Memory B cell (primary cell): ENCODE data around the gene DUSP19.

ENCODE experiments used
- ATAC-seq: fragments of 150-1000 bp; cut with Tn5 transposase; 2 replicates; pipeline ENCODE4 v1.10.0; 2021; ENCODE audit warnings: low read depth, mild to moderate bottlenecking, moderate library complexity
- DNase-seq, 2 donors: peaks; one replicate each; pipeline ENCODE4 v3.0.0; 2022; ENCODE audit warnings: low spot score in 2 of 2
- H3K27ac Mint-ChIP-seq: one replicate; pipeline ENCODE4 v1.8.0; 2022; ENCODE audit warnings: mild to moderate bottlenecking, moderate library complexity, mixed read lengths
- H3K27me3 Mint-ChIP-seq: one replicate; pipeline ENCODE4 v1.8.0; 2022; ENCODE audit warnings: mixed read lengths
- H3K36me3 Mint-ChIP-seq: one replicate; pipeline ENCODE4 v1.8.0; 2022; ENCODE audit warnings: mild to moderate bottlenecking, mixed read lengths
- H3K4me1 Mint-ChIP-seq: one replicate; pipeline ENCODE4 v1.8.0; 2022; ENCODE audit warnings: mixed read lengths
- H3K4me3 Mint-ChIP-seq: one replicate; pipeline ENCODE4 v1.8.0; 2022; ENCODE audit warnings: mild to moderate bottlenecking, moderate library complexity, mixed read lengths
- H3K9me3 Mint-ChIP-seq: one replicate; pipeline ENCODE4 v1.8.0; 2022; ENCODE audit warnings: mixed read lengths

DUSP19 gene

DNA sequence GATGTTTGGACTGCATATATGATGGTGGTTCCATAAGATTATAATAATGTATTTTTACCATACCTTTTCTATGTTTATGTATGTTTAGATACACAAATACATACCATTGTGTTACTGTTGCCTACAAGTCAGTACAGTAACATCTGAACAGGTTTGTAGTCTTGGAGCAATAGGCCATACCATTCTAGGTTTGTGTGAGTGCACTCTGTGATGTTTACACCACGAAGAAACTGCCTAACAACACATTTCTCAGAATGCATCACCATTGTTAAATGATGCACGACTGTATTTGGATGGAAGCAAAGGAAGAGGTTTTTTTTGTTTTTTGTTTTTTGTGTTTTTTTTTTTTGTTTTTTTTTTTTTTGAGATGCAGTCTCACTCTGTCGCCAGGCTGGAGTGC is 9.5 kb downstream of the DUSP19 start:
- Mint-ChIP-seq H3K9me3 (no peaks in the 10 kb centered on the region), H3K4me3 (no peak overlapping the region), H3K36me3 (peaks cover 4% of the 10 kb centered on the region), H3K27me3 (no peaks in the 10 kb centered on the region), H3K27ac (peak overlapping the region; percentile 22), H3K4me1 (peaks cover 5% of the 10 kb centered on the region)
- DNase-seq (no peak), ATAC-seq (no peak)

DNA sequence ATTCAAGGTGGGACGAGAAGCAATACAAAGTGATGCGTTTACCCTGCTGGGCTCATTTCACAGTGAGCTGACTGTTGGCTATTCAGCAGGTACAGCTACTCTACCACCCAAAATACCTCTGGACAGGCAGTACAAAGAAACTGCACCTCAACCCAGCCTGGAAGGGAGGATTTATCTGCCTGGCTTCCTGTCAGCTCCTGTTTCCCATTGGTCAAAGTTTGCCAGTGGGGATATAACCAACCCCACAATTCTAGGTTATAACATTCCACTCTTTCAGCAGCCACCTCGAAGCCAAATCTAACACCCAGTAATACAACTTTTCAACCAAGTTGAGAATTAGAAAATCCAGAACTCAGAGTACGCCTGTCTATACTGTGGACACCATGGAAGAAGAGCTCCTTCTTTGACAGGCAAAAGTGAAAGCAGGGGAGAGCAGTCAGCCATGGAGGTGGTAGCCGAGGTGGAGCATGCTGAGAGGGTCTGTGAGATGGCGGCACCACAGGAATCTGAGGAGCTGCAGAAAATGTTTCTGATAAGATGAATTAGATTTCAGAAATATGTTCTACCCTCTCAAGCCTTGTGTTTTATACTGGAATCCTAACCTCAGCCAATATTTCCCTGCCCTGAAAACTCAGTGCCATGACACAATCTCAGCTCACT is 10.8 kb downstream of the DUSP19 start:
- DNase-seq (peak in 1 of 2 donors; percentile 4), ATAC-seq (peak; percentile 89)
- Mint-ChIP-seq H3K4me3 (peak overlapping the region; percentile 79), H3K9me3 (no peaks in the 10 kb centered on the region), H3K4me1 (peaks cover 5% of the 10 kb centered on the region), H3K27ac (peak overlapping the region; percentile 53), H3K27me3 (no peaks in the 10 kb centered on the region), H3K36me3 (peaks cover 4% of the 10 kb centered on the region)

DNA sequence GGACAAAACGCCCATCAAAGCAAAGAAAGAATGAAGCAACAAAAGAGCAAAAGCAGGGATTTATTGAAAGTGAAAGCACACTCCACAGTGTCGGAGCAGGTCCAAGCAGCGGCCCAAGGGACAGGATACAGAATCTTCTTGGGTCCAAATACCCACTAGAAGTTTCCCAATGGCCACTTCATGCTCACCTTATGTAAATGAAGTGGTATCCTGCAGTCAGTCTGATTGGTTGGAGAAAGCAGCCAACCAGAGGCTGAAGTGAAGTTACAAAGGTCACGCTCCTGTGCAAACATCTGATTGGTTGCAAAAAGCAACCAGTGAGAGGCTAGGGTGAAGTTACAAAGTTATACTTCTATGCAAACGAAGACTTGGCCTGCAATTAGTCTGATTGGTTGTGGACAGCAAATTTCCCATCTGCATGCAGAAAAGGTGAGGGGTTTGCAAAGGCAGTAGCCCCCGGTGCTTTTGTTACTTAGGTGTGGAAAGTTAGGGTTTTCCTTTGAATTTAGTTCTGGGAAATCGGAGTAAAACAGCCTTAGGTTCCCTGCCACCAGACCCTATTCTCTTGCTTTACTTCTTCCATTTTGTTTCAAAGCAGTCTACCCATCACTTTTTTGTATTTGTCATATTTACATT is 12.9 kb downstream of the DUSP19 start:
- Mint-ChIP-seq H3K4me1 (peaks cover 5% of the 10 kb centered on the region), H3K27ac (no peak overlapping the region), H3K4me3 (no peak overlapping the region), H3K36me3 (peaks cover 4% of the 10 kb centered on the region), H3K9me3 (no peaks in the 10 kb centered on the region), H3K27me3 (no peaks in the 10 kb centered on the region)
- DNase-seq (no peak), ATAC-seq (no peak)

DNA sequence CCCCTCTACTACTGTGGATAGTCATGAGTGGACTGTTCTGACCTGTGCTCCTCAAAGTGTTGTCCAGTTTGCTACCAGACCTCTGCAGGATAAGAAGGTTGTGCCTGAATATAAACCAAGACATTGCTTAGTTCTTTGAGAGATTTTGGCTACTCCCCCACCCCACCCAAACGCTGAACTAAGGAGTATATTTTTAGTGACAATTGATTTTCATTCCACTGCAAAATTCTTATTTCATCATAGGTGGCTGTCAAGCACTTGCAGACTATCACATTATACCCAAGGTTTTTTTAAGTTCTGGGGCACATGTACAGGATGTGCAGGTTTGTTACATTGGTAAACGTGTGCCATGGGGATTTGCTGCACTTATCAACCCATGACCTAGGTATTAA is 13.4 kb downstream of the DUSP19 start:
- Mint-ChIP-seq H3K9me3 (no peaks in the 10 kb centered on the region), H3K27me3 (no peaks in the 10 kb centered on the region), H3K4me1 (peaks cover 5% of the 10 kb centered on the region), H3K4me3 (no peak overlapping the region), H3K27ac (no peak overlapping the region), H3K36me3 (peaks cover 4% of the 10 kb centered on the region)
- no peak for ATAC-seq
- DNase-seq: no peak

DNA sequence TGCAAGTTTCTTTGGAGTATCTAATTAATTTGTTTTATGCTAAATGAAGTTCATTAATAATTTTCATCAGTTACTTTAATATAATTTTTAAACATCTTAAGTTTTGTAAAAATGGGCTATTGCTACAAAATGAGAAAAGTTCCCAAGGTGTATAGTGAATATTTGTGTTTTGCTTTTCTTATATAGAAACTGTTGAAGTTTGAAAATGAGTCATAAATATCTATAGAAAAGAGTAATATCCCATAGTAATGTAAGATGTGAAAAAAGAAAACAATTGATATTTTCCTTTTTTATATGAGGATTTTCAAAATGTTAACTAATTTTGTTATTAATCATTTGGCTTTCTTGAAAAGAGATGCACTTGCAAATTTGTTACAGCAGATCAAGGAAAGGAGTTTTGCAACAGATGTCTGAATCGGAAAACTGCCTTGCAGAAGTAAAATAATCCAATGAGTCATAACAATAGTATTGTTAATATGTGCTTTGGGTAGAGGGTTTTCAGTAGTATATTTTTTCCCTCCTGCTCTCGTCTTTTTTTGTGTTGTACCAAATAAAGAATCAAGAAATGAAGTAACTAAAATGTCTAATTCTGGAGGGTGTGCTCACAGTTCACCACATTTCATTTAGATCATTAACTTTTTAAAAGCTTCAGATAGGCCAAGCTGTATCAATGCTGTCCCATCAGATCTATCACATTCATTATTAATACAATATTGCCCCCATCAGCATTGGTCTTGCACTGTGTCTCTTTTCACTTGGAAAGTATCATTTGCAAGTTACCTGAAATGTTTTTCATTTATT is 15.5 kb downstream of the DUSP19 start:
- Mint-ChIP-seq H3K4me1 (peaks cover 3% of the 10 kb centered on the region), H3K9me3 (no peaks in the 10 kb centered on the region), H3K27me3 (no peaks in the 10 kb centered on the region), H3K4me3 (no peak overlapping the region), H3K27ac (no peak overlapping the region), H3K36me3 (peaks cover 2% of the 10 kb centered on the region)
- DNase-seq (no peak), ATAC-seq (no peak)

DNA sequence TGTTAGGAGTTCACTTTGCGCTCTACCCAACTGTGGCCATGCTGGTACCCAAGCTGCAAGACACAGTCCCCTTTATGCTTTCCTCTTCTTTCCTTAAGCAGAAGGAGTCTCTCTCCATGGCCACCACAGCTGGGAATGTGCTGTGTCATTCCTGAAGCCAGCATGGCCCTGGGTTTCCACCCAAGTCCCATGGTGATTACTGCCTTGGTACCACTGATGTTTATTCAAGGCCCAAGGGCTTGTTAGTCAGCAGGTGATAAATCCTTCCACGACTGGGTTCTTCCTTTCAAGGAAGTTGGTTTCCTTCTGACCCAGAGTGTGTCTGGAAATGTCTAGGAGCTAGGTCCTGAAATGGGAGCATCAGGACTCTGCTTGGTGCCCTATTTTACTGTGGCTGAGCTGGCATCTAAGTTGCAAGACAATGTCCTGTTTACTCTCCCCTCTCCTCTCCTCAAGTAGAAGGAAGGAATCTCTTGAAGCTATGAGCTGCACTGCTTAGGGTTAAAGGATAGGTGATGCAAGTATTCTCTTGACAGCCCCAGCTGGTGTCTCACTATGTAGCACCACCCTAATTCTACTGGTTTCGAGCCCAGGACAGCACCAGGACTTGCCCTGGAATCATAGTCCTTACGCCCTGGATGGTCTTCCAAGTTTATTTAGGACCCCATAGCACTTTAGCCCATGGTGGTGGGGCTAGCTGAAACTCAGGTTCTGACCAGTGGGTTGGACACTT is 27.0 kb downstream of the DUSP19 start:
- ATAC-seq (no peak), DNase-seq (no peak)
- Mint-ChIP-seq H3K27me3 (peaks cover 2% of the 10 kb centered on the region), H3K4me3 (no peak overlapping the region), H3K36me3 (no peaks in the 10 kb centered on the region), H3K27ac (no peak overlapping the region), H3K9me3 (no peaks in the 10 kb centered on the region), H3K4me1 (no peaks in the 10 kb centered on the region)

DNA sequence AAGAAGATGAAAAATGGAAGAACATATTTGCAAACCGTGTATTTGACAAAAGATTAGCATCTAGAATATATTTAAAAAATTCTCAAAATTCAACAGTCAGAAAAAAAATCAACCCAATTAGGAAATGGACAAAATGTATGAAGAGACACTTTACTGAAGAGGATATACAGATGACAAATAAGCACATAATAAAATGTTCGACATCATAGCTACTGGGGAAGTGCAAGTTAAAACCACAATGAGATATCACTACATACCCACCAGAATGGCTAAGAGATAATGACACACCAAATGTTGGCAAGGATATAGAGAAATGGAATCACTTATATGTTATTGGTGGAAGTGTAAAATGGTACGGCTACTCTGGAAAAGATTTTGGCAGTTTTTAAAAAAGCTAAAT is 34.0 kb downstream of the DUSP19 start:
- DNase-seq (no peak), ATAC-seq (no peak)
- Mint-ChIP-seq H3K4me1 (no peaks in the 10 kb centered on the region), H3K27me3 (peaks cover 3% of the 10 kb centered on the region), H3K27ac (no peak overlapping the region), H3K36me3 (peaks cover 1% of the 10 kb centered on the region), H3K4me3 (no peak overlapping the region), H3K9me3 (no peaks in the 10 kb centered on the region)

DNA sequence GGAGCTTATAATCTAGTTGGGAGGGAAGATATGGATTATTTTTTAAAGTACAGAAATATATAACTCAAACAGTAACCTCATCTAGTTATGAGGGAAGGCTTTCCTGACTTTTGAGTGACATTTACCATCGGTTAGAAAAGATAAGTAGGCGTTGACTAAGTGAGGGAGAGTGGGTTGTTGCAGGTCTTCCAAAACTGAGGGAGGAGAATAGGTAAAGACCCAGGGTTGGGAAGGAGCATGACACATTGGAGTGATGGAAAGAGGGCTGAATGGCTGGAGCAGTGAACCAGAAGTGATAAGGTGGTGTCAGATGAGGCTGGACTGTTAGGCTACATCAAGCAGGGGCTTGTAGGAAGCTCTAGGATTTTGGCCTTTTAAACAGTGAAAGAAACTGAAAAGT is 35.1 kb downstream of the DUSP19 start:
- H3K36me3 Mint-ChIP-seq: peaks cover 1% of the 10 kb centered on the region
- H3K27me3 Mint-ChIP-seq: peaks cover 3% of the 10 kb centered on the region
- no peak for DNase-seq
- no peak overlapping the region for H3K27ac Mint-ChIP-seq
- H3K9me3 Mint-ChIP-seq: no peaks in the 10 kb centered on the region
- no peak for ATAC-seq
- no peaks in the 10 kb centered on the region for H3K4me1 Mint-ChIP-seq
- no peak overlapping the region for H3K4me3 Mint-ChIP-seq

DNA sequence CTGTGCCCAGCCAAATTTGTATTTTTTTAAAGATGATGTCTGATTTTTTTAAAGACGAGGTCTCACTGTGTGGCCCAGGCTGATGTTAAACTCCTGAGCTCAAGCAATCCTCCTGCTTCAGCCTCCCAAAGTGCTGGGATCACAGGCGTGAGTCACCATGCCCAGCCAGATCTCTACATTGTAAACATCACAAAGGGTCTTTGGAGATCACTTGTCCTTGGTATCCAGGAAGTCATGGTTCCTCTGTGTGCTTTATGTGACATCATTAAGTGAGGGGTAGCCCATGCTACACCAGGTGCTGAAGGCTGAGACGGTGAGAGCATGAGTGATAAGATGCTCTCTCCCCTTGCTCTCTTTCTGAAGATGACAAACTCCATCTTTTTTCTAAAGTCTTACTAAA is 38.7 kb downstream of the DUSP19 start:
- peaks cover 2% of the 10 kb centered on the region for H3K36me3 Mint-ChIP-seq

DNA sequence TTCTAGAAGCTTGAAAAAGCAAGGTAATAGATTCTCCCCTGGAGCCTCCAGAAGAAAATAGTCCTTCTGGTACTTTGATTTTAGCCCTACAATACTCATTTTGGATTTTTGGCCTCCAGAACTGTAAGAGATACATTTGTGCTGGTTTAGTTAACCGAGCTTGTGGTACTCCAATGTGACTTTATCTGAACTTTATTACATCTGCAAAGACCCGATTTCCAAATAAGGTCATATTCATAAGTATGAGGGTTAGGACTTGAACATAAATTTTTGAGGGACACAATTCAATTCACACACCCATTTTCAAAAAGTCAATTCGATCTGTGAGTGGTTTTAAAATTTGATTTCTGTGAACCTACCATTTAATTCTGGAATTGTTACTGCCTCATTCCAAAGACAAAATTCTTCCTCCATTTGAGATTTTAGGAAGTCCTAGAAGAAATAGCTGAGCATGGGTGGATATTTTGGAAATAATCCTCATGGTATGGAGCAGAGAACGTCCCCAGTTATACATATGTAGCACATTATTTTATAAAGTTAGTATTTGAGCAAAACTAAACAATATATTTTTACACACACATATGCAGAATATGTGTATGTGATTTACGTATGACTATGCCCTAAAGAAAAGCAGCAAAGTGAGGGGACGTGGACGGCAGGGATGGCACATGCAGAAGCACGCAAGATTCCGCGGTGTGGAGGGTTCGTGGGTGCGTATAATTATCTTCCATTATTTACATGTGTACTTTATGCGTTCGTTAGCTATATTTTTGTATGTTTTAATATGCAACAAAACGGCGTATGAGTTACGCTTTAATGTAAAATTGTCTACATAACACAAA is 44.8 kb downstream of the DUSP19 start:
- peaks cover 5% of the 10 kb centered on the region for H3K27me3 Mint-ChIP-seq
- no peak for DNase-seq
- peak overlapping the region; percentile 94 for H3K27ac Mint-ChIP-seq
- H3K4me1 Mint-ChIP-seq: peaks cover 15% of the 10 kb centered on the region
- peak overlapping the region; percentile 95 for H3K4me3 Mint-ChIP-seq
- H3K9me3 Mint-ChIP-seq: no peaks in the 10 kb centered on the region
- ATAC-seq: no peak
- H3K36me3 Mint-ChIP-seq: peaks cover 2% of the 10 kb centered on the region

More for the DNA sequence above, 38.7 kb downstream of the DUSP19 start:
- H3K4me1 Mint-ChIP-seq: no peaks in the 10 kb centered on the region
- H3K27me3 Mint-ChIP-seq: peaks cover 8% of the 10 kb centered on the region
- no peaks in the 10 kb centered on the region for H3K9me3 Mint-ChIP-seq
- DNase-seq (no peak), ATAC-seq (no peak)
- no peak overlapping the region for H3K4me3 Mint-ChIP-seq
- no peak overlapping the region for H3K27ac Mint-ChIP-seq

DNA sequence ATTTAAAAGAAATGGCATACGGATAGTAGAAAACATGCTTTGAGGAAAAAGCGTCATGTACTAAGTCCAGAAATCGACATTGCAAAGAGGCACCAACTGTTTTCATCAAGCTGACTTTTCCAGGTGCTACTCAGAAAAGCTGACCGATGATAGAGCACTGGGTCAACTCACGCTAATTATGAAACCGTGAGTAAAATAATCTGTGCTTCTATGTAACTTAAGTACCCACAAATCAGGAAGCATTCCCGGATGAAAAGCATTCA is 45.3 kb downstream of the DUSP19 start:
- Mint-ChIP-seq H3K4me1 (peaks cover 15% of the 10 kb centered on the region), H3K9me3 (no peaks in the 10 kb centered on the region), H3K36me3 (peaks cover 4% of the 10 kb centered on the region), H3K27me3 (peaks cover 5% of the 10 kb centered on the region), H3K4me3 (peak overlapping the region; percentile 95), H3K27ac (peak overlapping the region; percentile 94)
- ATAC-seq (peak; percentile 30), DNase-seq (no peak)

DNA sequence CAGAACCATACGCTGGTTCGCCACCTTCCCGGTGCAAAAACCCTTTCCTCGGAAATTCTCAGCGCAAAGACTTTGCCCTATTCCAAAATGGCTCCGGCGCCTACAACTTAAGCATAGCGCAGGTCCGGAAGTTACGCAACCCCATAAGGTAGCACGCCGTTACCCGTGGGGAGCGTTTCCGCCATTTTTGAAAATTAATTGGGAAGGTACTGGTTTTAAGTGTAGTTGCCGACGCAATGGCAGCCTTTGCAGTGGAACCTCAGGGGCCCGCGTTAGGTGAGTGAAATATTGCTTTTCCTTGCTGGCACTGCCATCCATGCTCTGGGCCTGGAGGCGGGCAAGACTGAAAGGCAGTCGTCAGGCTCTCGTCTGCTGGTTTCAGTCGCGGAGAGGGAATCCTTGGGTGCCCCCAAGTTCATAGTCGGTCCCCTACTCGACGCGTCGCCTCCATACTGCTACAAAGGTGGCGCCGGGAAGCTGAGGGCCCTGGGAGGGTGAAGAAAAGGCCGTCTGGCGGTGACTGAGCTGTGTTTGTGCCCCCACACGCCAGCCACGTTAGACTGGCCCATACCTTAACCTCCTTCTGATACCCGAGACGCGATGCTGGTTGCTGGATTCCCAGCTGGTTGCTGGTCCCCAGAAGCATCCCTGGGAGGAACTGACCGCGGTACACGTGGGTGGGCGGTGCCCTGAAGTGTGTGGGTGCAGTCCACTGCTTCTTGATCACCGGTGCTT is 45.8 kb downstream of the DUSP19 start, which contains the start of gene NUP35:
Gene NUP35 (plus strand): TSS at position 222 of the 735 bp plus-strand sequence. CDS start 15 bp downstream, at position 237.
- H3K36me3 Mint-ChIP-seq: peaks cover 4% of the 10 kb centered on the region
- H3K27me3 Mint-ChIP-seq: peaks cover 3% of the 10 kb centered on the region
- peak within 1 kb of the TSS; percentile 95 for H3K4me3 Mint-ChIP-seq
- DNase-seq: peak; percentile 81 to 85
- ATAC-seq: peak; percentile 97
- H3K27ac Mint-ChIP-seq: peak within 1 kb of the TSS; percentile 94
- no peaks in the 10 kb centered on the region for H3K9me3 Mint-ChIP-seq
- H3K4me1 Mint-ChIP-seq: peaks cover 15% of the 10 kb centered on the region

DNA sequence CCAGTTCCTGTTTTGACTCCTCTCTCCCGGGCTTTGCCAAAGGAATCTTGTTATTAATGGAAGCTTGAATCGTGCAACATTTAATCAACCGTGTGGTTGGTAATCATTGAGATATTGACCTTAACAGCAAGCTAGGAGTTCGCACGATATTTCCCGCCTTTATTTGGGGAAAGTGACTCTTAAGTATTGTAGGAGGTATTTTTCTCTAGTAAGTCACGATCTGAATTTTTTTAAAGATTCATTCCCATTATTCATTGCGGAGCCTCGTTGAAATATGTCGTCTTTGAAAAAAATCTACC is 46.4 kb downstream of the DUSP19 start:
- peaks cover 2% of the 10 kb centered on the region for H3K27me3 Mint-ChIP-seq
- H3K4me3 Mint-ChIP-seq: peak overlapping the region; percentile 95
- DNase-seq (no peak), ATAC-seq (no peak)
- H3K27ac Mint-ChIP-seq: peak overlapping the region; percentile 94
- no peaks in the 10 kb centered on the region for H3K9me3 Mint-ChIP-seq
- peaks cover 15% of the 10 kb centered on the region for H3K4me1 Mint-ChIP-seq
- peaks cover 4% of the 10 kb centered on the region for H3K36me3 Mint-ChIP-seq
